ENCODE results near the gene ATP11C. TPM values are rescaled to one million over a fixed set of nuclear protein-coding genes. Genes with fewer than 3 reads are reported as not detected.

Gene ATP11C
- total RNA-seq, 3 donors from 2014 or later, result 10.8 to 17.0 (median 13.1) TPM

DNA sequence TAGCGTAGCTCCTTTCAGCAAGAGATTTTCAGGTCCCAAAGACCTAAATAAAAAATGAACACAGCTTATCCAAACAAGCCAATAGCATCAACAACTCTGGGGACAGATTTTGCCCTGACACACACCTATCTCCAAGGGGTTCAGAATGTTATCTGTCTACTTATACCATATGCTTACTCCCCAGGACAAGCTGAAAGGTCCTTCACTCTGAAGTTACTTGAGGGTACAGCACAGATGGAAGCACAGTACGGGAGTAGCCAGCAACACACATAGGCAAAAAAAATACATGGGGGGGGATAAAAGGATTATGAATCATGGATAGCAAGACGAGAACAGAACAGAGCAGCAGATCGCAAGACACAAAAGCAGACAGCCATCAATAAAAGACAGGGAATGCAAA lies 134.2 kb downstream of the ATP11C start:
- no peak overlapping the region for H3K4me3 ChIP-seq
- intact Hi-C loops (cut with DNase I, micrococcal nuclease), result no loop called here
- no peaks in the 10 kb centered on the region for H3K4me1 ChIP-seq (ENCODE audit: low read depth)
- TF ChIP-seq, protein P1, sequence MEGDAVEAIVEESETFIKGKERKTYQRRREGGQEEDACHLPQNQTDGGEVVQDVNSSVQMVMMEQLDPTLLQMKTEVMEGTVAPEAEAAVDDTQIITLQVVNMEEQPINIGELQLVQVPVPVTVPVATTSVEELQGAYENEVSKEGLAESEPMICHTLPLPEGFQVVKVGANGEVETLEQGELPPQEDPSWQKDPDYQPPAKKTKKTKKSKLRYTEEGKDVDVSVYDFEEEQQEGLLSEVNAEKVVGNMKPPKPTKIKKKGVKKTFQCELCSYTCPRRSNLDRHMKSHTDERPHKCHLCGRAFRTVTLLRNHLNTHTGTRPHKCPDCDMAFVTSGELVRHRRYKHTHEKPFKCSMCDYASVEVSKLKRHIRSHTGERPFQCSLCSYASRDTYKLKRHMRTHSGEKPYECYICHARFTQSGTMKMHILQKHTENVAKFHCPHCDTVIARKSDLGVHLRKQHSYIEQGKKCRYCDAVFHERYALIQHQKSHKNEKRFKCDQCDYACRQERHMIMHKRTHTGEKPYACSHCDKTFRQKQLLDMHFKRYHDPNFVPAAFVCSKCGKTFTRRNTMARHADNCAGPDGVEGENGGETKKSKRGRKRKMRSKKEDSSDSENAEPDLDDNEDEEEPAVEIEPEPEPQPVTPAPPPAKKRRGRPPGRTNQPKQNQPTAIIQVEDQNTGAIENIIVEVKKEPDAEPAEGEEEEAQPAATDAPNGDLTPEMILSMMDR (IDR thresholded peaks at IDR 0.05), result no peak
- ATAC-seq, result no peak
- no peaks in the 10 kb centered on the region for H3K9me3 ChIP-seq
- no peaks in the 10 kb centered on the region for H3K36me3 ChIP-seq (ENCODE audit: low read depth)
- no peak for DNase-seq

DNA sequence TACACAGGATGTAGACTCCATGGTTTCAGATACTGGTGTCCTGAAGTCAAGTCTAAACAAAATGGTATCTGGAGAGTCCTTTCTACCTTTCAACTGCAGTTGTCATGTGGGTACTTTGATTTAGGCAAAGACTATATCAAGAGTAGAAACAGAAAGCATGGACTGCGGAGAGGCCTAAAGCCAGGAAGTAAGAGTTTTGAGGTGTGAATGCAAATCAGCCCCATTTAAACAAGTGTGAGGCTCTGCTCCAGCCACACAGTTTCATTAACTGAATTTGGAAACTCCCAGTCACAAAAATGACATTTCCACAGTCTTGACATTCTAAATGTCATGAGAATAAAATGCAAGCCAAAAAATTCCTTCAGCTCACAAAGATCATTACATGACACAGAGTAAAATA lies 137.7 kb downstream of the ATP11C start:
- Histone ChIP-seq H3K4me1 (ENCODE audit: low read depth) (no peaks in the 10 kb centered on the region), H3K36me3 (ENCODE audit: low read depth) (no peaks in the 10 kb centered on the region), H3K4me3 (no peak overlapping the region), H3K9me3 (no peaks in the 10 kb centered on the region)
- intact Hi-C loops (cut with DNase I, micrococcal nuclease), result no loop called here
- no peak for DNase-seq
- no peak for ATAC-seq
- TF ChIP-seq, protein P1 (IDR thresholded peaks at IDR 0.05), result no peak

DNA sequence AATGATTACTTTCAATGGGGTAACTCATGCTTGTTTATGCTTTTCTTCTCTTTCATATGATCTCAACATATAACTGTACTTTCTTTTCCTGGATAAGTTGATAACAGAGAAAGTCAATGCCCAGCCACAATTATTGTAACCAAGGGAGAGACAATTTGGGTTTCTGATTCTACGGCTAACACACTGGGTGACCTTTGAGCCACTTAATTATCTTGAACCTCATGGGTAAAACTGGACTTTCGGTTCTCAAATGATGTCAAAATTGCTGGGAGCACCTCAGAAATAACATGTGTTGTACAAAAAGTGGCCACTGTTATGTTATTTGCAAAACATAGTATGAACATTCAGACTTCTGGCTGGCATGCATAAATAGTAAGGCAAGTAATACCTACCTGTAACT lies 145.3 kb downstream of the ATP11C start:
- TF ChIP-seq, protein P1 (IDR thresholded peaks at IDR 0.05), result no peak
- DNase-seq (no peak), ATAC-seq (no peak)
- Histone ChIP-seq H3K4me1 (ENCODE audit: low read depth) (no peaks in the 10 kb centered on the region), H3K4me3 (no peak overlapping the region), H3K9me3 (no peaks in the 10 kb centered on the region), H3K36me3 (ENCODE audit: low read depth) (no peaks in the 10 kb centered on the region)
- intact Hi-C loops (cut with DNase I, micrococcal nuclease), result no loop called here

DNA sequence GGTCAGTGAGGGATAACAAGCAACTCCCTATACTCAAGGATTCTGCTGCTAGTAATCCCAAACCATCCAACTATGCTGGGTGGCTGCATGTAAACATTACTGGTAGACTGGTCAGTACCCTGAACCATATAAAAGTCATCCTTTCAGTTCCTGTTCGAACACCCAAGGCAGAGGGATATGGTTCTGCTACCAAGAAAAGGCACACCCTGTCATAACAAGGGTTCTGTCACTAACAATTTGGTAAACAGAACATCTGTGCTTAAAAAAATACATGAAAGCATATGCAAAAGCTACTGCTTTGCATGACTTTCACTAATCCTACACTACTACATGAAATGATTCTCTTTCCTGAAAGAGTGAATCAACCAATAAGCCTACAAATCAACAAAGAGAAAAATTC lies 148.0 kb downstream of the ATP11C start:
- Histone ChIP-seq H3K9me3 (no peaks in the 10 kb centered on the region), H3K4me3 (no peak overlapping the region), H3K36me3 (ENCODE audit: low read depth) (no peaks in the 10 kb centered on the region), H3K4me1 (ENCODE audit: low read depth) (no peaks in the 10 kb centered on the region)
- intact Hi-C loops (cut with DNase I, micrococcal nuclease), result no loop called here
- no peak for DNase-seq
- ATAC-seq, result no peak
- TF ChIP-seq, protein P1 (IDR thresholded peaks at IDR 0.05), result no peak

DNA sequence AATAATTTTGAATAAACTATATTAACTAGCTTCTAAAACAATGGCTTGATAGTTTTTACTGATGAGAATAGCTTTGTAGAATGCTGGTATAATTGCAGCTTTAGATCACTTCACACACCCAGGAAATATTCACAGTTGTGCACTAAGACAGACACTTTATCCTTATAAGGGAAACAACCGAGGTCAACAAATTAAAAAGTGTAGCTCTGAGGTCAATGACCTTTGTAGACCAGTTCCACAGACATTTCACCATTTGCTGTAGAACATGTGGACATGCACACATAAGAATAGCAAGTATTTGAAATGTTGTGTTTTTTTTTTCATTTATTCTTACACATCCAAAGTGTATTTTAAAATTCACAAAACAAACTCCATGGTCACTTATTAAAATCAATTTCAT lies 148.9 kb downstream of the ATP11C start:
- DNase-seq (no peak), ATAC-seq (no peak)
- intact Hi-C loops (cut with DNase I, micrococcal nuclease), result no loop called here
- no peaks in the 10 kb centered on the region for H3K36me3 ChIP-seq (ENCODE audit: low read depth)
- TF ChIP-seq, protein P1 (IDR thresholded peaks at IDR 0.05), result no peak
- no peaks in the 10 kb centered on the region for H3K4me1 ChIP-seq (ENCODE audit: low read depth)
- no peaks in the 10 kb centered on the region for H3K9me3 ChIP-seq
- no peak overlapping the region for H3K4me3 ChIP-seq

DNA sequence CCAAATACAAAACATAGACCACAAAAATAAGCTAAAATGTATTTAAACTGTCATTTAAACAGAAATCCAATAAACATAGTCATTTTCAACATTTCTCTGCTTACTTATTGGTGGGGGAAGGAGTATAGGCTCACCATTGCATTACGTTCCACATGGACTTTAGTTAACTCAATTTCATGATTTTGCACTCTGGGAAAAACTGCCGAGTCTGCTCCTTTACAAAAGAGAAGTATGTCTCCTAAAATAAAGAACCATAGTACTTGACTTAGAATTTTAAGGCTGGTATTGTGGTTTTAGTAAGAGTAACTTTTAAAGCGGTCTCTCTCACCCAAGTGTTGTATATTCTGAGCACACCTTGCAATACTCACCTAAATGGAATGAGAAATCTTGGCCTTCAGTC lies 149.8 kb downstream of the ATP11C start:
- Histone ChIP-seq H3K9me3 (no peaks in the 10 kb centered on the region), H3K4me1 (ENCODE audit: low read depth) (no peaks in the 10 kb centered on the region), H3K36me3 (ENCODE audit: low read depth) (no peaks in the 10 kb centered on the region), H3K4me3 (no peak overlapping the region)
- DNase-seq, result no peak
- TF ChIP-seq, protein P1 (IDR thresholded peaks at IDR 0.05), result no peak
- ATAC-seq, result no peak
- intact Hi-C loops (cut with DNase I, micrococcal nuclease), result no loop called here
